Stimulated activated CD4-positive, alpha-beta T cell treated with anti-CD3 and anti-CD28 coated beads, TNF-alpha, amount 100 ng/mL, for 4 hours (primary cell): ENCODE results near the gene CCDC50.

Source experiments
- DNase-seq, 3 experiments: peaks; one replicate each; pipeline ENCODE4 v3.0.0-alpha.2; 2020; ENCODE audit warnings: low read depth in 3 of 3

CCDC50 gene

DNA sequence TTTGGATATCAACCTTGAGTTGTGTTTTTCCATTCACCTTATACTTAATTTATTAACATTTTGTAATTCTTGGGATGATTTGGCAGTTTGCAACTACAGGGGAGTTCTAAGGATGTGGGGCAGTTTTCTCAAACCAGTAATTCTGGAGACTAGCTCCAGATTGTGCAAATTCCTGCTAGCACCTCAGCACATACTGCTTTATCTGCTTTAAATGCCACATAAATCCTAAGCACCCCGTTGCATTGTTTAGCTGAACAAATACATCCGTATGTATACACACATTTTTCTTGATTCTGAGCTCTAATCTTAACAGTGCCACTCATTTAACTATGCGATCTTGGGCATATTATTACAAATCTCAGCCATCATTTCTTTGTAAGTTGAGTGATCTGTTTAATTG is 18.0 kb downstream of the CCDC50 start:
- no peak for DNase-seq

DNA sequence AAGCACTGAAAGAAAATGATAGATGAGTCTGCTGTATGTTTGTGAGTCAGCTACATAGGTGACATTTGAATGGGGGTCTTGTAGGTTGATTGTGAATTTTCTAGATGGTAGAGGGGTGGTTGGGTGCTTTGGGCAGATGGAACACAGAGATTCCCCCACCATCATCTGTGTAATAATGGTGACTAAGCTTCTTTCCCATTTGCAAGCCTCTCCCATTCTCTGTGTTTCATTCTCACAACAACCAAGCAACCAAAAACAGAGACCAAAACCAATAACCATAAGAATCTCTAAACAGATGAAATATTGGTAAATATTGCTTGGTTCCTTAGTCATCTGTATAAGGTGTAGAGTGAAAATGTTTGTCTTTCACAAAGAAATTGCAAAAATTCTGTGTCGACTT is 18.9 kb downstream of the CCDC50 start:
- no peak for DNase-seq

DNA sequence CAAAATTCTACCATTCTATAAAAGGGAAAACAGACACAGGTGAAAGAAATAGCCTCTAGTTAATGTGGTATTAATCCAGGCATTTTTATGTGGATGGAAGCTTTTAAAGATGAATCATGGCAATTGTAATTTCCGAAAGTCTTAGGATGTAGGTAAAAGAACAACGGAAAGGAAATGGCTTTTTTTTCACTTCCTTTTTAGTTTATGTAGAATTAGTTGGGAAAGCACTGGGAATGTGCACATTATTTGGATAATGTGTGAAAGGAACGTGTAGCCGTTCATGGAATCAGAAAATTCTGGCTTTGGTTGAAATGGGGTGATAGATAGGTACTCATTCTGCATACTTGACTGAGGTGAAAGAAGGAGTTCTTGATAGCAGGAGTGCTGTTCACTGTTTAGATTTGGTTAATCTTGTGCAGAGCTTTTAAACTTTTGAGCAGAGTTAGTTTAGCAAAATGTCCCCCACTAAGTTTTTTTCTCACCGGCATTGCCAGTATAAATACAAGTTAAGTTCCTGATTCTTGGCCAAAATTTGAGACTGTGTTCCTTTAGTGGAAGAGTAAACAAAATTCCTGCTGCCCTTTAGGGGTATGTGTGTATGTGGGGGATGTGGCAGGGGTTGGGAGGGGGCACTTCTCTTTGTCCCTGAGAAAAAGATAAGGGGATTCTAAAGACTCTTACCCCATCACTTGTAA is 21.3 kb downstream of the CCDC50 start:
- no peak for DNase-seq

GRCh38 chr3:191352014-191352413 is 22.8 kb downstream of the CCDC50 start:
- DNase-seq = no peak

DNA sequence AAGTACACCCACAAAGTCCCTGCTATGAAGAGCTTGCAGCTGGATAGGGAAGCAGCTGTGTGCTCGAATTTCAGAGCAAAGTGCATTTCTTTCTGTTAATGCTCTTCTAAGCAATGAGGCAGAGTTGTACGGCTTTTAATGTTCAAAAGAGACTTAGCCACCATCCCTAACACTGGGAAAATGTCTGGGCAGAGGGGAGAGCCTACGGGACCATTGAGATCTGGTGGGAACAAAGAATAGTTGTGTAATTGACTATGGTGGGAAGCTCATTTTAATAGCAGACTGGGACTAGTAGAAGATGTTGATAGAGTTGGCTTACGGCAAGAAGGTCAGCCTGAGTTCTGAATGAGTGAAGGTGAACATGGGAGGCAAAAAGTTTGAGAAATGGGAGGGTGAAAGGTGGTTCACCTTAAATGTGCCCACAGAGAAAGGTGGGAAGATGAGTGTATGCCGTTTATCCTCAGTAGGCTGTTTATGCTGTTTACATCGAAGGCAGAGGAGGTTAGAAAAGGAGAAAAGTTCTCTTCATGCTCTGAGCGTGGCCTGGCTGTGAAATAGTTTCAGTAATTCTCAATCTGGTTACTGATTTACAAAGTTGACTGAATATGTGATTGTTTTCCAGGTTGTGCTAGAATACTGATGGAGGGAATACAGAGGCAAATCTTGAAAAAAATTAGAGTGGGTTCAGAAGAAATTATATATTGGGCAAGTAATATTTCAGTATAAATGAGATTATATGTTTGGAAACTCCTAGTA is 24.0 kb downstream of the CCDC50 start:
- DNase-seq = no peak

DNA sequence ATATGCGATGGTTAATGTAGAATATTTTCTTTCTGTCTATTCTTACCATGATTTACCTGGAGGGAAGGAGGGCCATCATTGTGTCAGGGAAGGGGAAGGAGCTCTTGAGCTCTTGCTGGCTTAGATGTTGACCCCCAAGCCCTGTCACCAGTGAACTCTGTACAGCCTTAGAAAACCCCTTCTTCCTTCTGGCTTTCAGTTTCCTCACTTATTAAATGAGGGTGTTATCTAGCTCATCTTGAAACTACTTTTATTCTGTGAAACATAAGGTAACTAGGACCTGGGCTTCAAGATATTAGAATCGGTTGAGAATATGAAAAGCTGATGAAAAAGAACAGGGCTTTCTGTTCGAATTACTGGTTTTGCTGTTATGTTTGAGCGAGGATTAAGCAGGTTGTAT is 26.2 kb downstream of the CCDC50 start:
- no peak for DNase-seq

DNA sequence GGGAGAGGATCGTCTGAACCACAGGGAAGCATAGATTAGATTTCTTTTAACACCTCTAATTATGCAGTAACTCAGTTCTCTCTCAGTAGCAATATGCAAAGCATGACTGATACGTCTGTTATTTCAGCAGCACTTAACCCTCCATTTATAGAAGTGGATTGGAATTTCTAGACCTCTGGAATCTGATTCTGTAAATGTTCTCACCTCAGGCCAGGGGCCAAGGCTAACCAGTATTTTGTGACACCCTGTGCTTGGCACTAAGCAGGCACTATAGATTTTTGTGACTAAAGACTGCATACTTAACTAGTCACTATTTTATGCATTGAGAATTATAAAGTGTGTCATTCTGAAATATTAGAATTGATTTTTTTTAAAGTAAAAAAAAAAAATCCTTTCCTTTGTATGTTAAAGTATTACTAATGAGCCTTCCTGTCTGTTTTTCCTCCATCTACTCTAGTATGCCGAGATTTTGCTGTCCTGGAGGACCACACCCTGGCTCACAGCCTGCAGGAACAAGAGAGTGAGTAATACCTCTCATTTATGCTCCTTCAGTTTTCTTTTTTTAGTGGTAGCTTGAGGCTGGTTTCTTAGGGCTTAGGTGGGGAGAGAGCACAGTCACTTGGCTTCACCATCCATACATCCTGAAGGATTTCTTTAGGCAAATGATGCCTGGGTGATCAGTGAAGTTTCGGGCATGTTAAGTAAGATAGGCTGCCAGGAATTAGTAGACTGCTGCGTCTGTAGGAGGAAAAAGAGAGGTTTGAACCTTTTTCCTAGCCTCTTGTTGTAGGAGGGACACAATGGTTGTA is 27.6 kb downstream of the CCDC50 start:
- DNase-seq = no peak

GRCh38 chr3:191357909-191358308 is 28.7 kb downstream of the CCDC50 start:
- no peak for DNase-seq

GRCh38 chr3:191358929-191359328 is 29.7 kb downstream of the CCDC50 start:
- DNase-seq = no peak

DNA sequence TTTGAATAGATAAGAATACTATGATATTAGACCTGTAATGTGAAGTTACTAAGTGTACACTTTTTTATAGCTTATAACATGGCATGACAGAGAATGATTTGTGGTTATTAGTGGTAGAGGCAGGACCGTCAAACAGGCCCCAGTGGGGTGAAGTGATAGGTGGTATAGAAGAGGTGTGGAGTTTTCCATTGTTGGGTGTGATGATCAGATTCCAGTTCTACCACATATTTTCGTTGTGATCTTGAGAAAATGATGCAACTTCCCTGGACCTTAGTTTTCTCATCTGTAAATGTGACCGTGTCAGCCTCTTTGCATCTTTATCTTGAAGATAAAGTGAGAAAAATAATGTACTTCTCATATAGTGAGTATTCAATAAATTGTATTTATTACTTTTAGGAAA is 31.4 kb downstream of the CCDC50 start:
- no peak for DNase-seq

DNA sequence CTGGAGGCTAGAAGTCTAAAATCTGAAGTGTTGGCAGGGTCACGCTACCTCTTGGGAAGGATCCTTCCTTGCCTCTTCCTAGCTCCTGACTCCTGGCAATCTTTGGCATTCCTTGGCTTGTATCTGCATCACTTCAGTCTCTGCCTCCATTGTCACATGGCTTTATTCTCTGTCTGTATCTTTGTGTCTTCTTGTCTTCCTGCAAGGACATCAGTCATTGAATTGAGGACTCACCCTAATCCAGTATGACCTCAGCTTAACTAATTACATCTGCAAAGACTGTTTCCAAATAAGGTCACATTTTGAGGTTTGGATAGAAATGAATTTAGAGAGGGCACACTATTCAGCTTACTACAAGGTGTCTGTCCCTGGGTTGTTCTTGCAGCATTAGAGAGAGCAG is 32.3 kb downstream of the CCDC50 start:
- DNase-seq = no peak

GRCh38 chr3:191362037-191362436 is 32.8 kb downstream of the CCDC50 start:
- no peak for DNase-seq

GRCh38 chr3:191362524-191363090 is 33.4 kb downstream of the CCDC50 start:
- no peak for DNase-seq

- no peak for DNase-seq
Observed at GRCh38 chr3:191363221-191363620, 34.0 kb downstream of the CCDC50 start.

GRCh38 chr3:191366675-191367074 is 37.5 kb downstream of the CCDC50 start:
- no peak for DNase-seq

- no peak for DNase-seq
Observed at GRCh38 chr3:191368755-191369615, 39.8 kb downstream of the CCDC50 start.

DNA sequence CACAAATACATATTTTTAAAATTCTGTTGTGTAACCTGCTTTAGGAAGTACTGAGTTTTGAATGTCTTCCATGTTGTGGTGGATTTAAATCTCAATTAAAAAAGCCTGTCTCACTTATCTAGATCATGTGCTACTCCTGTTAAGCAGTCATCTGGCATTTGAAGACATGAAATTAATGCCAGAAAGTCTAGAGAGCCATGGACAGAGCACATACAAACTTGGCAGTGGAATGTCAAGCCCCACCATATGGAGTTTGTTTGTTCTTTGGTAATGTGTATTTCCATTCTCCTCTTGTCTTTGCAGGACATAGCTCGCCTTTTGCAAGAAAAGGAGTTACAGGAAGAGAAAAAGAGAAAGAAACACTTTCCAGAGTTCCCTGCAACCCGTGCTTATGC is 40.4 kb downstream of the CCDC50 start:
- no peak for DNase-seq

DNA sequence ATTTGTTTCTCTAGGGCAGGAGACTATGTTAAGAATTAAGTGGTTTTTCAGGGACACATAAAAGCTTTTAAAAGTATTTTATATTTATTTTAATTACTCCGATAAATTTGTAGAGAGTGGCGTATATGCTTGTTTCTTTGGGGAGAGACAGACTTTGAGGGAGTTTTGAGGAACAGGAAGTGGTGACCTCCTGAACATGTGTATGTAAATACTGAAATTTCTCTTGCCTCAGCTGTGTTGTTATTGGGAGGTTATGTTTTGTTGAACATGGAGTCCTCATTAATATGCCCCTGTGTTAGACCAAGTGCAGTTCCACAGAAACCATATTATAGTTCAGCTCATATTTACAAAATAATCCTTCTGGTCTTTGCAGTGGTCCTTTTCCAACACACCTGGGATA is 42.9 kb downstream of the CCDC50 start:
- no peak for DNase-seq

DNA sequence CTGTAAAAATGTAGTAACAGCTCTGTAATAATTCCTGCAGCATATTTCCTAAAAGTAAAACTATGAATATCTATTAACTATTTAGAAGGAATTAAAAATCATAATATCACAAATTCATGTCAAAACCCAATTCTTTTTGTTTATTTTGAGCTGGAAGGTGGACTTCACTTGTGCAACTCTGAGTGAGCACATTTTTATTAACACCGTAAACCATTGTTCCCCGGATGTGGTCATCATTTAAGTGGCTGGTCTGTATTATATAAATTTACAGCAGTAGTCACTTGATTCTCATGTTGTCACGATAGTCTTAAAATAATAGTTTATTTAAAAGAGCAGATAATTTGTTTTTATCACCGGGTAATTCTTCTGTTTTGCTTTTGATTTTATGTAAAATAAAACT is 44.1 kb downstream of the CCDC50 start:
- DNase-seq = no peak

GRCh38 chr3:191376516-191377141 is 47.4 kb downstream of the CCDC50 start:
- no peak for DNase-seq
